Activated naive CD4-positive, alpha-beta T cell treated with anti-CD3 and anti-CD28 coated beads, Interleukin-2, amount 10 ng/mL, durations not matched to agents 7 days and 5 days (primary cell): Measurements from ENCODE around the gene CA12.
"Not testable (repeated sequence)": the region's sequence is repeated elsewhere in the genome, so short reads cannot be mapped to it uniquely, and the experiment has no call there.

ENCODE experiments used
- CTCF ChIA-PET: fragments of 350-600 bp; sonication (Branson Sonifier 250); formaldehyde crosslinking; loops from one replicate; lab custom pipeline; 2021; ENCODE audit warnings: antibody characterized with exemption; lab: Charles Lee
- DNase-seq: peaks from one replicate; pipeline ENCODE4 v3.0.0-alpha.2; 2020
- H3K27ac Mint-ChIP-seq: one replicate; pipeline ENCODE4 v1.8.0; 2021; ENCODE audit warnings: mild to moderate bottlenecking, moderate library complexity, mixed read lengths
- H3K27me3 Mint-ChIP-seq: one replicate; pipeline ENCODE4 v1.8.0; 2021; ENCODE audit warnings: mild to moderate bottlenecking, mixed read lengths
- H3K36me3 Mint-ChIP-seq: one replicate; pipeline ENCODE4 v1.8.0; 2021; ENCODE audit warnings: mixed read lengths
- H3K4me1 Mint-ChIP-seq: one replicate; pipeline ENCODE4 v1.8.0; 2021; ENCODE audit warnings: mixed read lengths
- H3K4me3 Mint-ChIP-seq: one replicate; pipeline ENCODE4 v1.8.0; 2021; ENCODE audit warnings: mild to moderate bottlenecking, moderate library complexity, mixed read lengths
- H3K9me3 Mint-ChIP-seq: one replicate; pipeline ENCODE4 v1.8.0; 2021; ENCODE audit warnings: mixed read lengths

The CA12 gene

DNA sequence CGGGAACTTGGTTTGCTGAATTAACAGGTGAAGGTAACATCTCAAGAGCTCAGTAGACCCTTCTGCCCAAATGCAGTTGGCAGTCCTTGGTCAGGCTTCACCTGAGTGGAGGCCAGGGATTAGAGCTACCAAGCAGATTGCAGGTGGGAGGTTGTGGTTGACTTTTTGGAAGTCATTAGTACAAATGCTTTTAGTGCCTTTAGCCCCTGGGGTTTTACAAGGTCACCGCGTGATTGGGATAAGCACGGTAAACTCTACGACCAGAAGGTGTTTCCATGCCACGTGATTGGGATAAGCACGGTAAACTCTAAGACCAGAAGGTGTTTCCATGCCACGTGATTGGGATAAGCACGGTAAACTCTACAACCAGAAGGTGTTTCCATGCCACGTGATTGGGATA is 61.2 kb downstream of the CA12 start:
- CTCF ChIA-PET, DNase-seq, H3K4me1 Mint-ChIP-seq, H3K9me3 Mint-ChIP-seq, H3K4me3 Mint-ChIP-seq, H3K27ac Mint-ChIP-seq, H3K36me3 Mint-ChIP-seq: not testable (repeated sequence)
- H3K27me3 Mint-ChIP-seq, result peaks cover 19% of the 10 kb centered on the region

DNA sequence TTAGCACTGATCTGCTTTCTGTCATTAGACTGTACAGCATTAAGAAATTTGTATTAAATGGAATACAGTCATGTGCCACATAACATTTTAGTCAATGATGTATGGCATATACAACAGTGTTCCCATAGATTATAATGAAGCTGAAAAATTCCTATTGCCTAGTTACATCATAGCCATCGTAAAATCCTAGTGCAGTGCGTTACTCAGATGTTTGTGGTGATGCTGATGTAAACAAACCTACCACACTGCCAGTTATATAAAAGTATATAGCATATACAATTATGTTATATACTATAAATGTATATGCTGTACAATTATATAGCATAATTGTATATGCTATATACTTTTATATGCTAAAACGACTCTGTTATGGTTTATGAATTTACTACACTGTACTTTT is 62.6 kb downstream of the CA12 start:
- Mint-ChIP-seq H3K27ac (no peak overlapping the region), H3K4me3 (no peak overlapping the region)

DNA sequence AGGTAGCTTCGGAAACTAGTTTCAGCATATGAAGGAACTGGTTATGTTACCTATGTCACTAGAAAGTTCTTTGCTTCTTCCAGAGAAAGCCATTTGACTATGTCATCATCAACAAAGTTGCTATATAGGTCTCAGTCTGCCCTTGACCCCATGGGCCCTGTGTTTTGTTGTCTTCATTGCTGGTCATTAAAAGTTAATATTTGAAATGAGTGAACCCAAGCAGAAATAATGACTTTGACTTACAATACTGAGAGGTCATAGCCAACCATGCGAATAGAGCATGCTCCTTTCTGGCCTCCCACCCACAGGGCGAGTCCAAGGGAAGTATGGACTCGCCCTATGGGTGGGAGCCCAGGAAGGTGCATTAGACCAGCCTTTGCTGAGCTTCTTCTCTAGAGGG is 63.3 kb downstream of the CA12 start:
- H3K4me1 Mint-ChIP-seq, result no peaks in the 10 kb centered on the region
- no peaks in the 10 kb centered on the region for H3K36me3 Mint-ChIP-seq
- H3K9me3 Mint-ChIP-seq, result no peaks in the 10 kb centered on the region
- H3K27ac Mint-ChIP-seq, result no peak overlapping the region
- CTCF ChIA-PET, result no interaction called here
- H3K4me3 Mint-ChIP-seq, result no peak overlapping the region
- peaks cover 20% of the 10 kb centered on the region for H3K27me3 Mint-ChIP-seq
- DNase-seq, result no peak

More for the DNA sequence above, 62.6 kb downstream of the CA12 start:
- Mint-ChIP-seq H3K36me3 (no peaks in the 10 kb centered on the region), H3K4me1 (no peaks in the 10 kb centered on the region), H3K9me3 (no peaks in the 10 kb centered on the region), H3K27me3 (peaks cover 20% of the 10 kb centered on the region)
- CTCF ChIA-PET, result no interaction called here
- no peak for DNase-seq

DNA sequence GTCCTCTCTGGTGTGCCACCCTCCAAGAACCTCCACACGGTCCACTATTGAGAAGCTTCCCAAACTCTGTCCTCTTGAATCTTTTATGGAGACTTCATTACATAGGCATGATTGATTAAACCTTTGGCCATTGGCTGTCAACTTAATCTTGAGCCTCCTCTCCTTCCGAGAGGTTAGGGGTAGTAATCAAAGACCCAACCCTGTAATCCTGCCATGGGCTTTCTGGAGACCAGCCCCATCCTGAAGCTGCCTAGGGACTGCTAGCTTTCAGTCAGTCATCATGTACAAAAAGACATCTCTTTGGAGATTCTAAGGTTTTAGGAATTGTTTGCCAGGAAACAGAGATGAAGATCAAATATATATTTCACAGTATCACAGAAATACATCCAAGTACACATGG is 67.2 kb downstream of the CA12 start:
- H3K9me3 Mint-ChIP-seq, result no peaks in the 10 kb centered on the region
- no peaks in the 10 kb centered on the region for H3K36me3 Mint-ChIP-seq
- CTCF ChIA-PET, result no interaction called here
- H3K4me3 Mint-ChIP-seq, result no peak overlapping the region
- DNase-seq, result no peak
- peaks cover 17% of the 10 kb centered on the region for H3K27me3 Mint-ChIP-seq
- no peaks in the 10 kb centered on the region for H3K4me1 Mint-ChIP-seq
- H3K27ac Mint-ChIP-seq, result no peak overlapping the region

DNA sequence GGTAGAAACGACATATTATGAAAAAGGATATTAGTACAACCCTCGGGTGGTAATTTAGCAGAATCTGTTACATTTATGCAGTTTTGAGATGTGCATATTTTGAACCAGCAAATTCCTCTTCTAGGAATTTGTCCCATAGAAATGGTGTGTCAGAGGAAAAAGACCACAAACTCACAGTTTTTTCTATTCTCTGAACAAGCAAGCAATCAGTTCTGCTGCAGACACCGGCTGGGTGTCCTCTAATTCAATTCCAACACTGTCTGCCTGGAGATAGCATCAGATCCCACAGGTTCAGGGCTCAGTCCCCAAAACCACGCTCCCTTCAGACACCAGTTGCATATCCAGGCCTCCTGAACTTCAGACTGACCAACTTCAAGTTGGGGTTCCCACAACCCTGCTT is 67.8 kb downstream of the CA12 start:
- Mint-ChIP-seq H3K36me3 (no peaks in the 10 kb centered on the region), H3K4me3 (no peak overlapping the region), H3K9me3 (no peaks in the 10 kb centered on the region), H3K27ac (no peak overlapping the region), H3K27me3 (peaks cover 17% of the 10 kb centered on the region), H3K4me1 (no peaks in the 10 kb centered on the region)
- no peak for DNase-seq
- CTCF ChIA-PET, result no interaction called here

DNA sequence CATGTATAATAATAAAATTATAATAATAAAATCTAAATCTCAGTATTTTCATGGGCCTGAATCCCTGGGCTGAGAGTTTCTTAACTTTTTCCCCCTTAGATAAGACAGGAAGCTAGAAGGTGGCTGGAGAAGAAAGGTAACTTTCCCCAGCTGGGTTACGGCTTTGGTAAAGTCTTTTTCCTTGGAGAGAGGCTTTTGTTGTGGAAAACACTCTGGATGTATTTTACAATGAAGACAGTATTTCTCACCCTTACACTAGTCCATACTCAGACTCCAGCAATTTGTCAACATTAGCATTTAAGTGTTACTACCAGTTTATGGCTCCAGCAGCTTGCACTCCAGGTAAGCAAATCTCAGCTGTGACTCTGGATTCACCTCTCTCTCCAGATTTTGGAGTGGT is 69.4 kb downstream of the CA12 start:
- Mint-ChIP-seq H3K4me3 (no peak overlapping the region), H3K36me3 (no peaks in the 10 kb centered on the region), H3K27ac (no peak overlapping the region), H3K9me3 (no peaks in the 10 kb centered on the region), H3K4me1 (no peaks in the 10 kb centered on the region), H3K27me3 (peaks cover 9% of the 10 kb centered on the region)
- CTCF ChIA-PET, result no interaction called here
- DNase-seq, result no peak

DNA sequence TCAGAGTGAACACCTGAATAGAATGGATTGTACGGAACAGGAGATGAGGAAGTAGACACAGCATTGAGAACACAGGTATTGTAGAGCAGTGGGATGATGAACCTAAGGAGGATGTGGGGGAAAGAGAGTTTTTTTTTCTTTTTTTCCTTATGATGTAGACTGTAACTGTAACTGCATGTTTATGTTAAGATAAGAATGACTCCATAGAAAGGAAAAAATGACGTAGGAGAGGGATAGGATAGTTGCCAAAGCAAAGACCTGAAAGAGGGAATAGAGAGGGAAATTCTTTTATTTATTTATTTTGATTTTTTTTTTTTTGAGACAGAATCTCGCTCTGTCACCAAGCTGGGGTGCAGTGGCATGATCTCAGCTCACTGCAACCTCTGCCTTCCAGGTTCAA is 71.0 kb downstream of the CA12 start:
- Mint-ChIP-seq H3K27me3 (peaks cover 7% of the 10 kb centered on the region), H3K4me1 (no peaks in the 10 kb centered on the region), H3K27ac (no peak overlapping the region), H3K36me3 (peaks cover 2% of the 10 kb centered on the region), H3K4me3 (no peak overlapping the region), H3K9me3 (no peaks in the 10 kb centered on the region)
- no peak for DNase-seq
- CTCF ChIA-PET, result no interaction called here

DNA sequence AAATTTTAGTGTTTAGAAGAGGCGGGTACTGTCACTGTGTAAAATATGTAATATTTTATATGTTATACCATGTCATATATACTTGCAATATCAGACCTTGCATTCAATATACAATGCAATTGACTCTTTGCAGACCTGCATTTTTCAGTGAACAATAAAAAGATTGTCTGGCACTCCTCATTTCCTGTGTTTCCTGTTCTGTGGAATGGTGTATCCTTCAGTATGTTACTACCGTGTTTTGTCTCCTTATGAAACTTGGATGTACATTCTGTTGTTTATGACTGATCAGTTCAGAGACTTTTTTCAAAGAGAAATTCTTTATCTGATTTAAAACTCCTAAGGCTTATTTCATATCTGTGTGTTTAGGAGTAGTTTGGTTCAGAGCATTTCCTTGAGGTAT is 72.7 kb downstream of the CA12 start:
- Mint-ChIP-seq H3K27ac (no peak overlapping the region), H3K27me3 (peaks cover 1% of the 10 kb centered on the region), H3K36me3 (peaks cover 2% of the 10 kb centered on the region), H3K9me3 (no peaks in the 10 kb centered on the region), H3K4me3 (no peak overlapping the region), H3K4me1 (no peaks in the 10 kb centered on the region)
- DNase-seq, result no peak
- CTCF ChIA-PET, result no interaction called here

DNA sequence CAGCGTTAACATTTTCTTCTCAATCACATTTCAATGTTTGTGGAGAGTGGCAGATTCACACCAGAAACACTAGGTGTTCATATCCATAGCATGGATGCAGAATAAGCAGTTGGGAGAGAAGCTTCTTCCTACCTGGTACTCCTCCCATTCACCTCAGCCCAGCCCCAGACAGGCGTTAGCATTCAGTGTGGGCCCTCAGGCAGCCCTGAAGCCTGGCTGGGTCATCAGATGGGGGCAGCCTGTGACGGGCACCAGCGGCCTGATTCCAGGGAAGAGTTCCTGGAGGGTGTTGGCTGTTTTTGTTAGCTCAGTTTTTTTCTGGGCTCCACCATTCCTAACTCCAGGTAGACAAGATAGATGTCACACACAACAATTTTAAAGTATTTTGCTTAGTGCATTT is 73.2 kb downstream of the CA12 start:
- Mint-ChIP-seq H3K36me3 (peaks cover 2% of the 10 kb centered on the region), H3K4me1 (no peaks in the 10 kb centered on the region), H3K4me3 (no peak overlapping the region), H3K27ac (no peak overlapping the region), H3K9me3 (no peaks in the 10 kb centered on the region), H3K27me3 (no peaks in the 10 kb centered on the region)
- DNase-seq, result no peak
- CTCF ChIA-PET, result interaction anchor here (1.1 kb wide), 1 partner anchor 127 kb away, joined by 3 read pairs; no protein-coding TSS in a partner anchor

DNA sequence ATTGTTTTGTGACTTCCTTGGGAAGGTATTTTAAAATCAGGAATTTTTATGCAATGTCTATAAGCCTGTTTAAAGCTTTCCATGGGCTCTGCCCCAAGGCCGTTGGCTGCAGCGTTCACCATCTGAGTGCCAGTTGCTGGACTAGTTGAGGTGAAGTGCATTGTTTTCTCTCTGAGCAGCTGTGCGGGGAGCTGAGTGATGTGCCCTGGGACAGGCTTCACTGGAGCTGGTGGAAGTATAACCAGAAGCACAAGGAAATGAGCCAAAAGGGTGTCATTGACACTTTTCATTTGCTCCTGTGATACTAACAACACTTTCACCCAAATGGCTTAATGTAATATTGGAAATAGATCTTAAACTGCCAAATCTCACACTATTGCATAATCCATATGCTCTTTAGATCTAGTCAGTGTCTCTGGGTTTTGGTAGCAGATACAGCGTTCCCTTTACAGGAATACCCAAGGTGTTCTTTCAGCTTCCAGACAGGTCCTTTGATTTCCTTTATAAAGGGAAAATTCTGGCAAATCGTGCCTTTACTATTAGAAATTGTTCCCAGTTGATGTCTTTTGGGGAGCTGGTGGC is 75.1 kb downstream of the CA12 start:
- Mint-ChIP-seq H3K4me3 (no peak overlapping the region), H3K4me1 (no peaks in the 10 kb centered on the region), H3K27me3 (no peaks in the 10 kb centered on the region), H3K36me3 (peaks cover 4% of the 10 kb centered on the region), H3K27ac (no peak overlapping the region), H3K9me3 (no peaks in the 10 kb centered on the region)
- CTCF ChIA-PET, result no interaction called here
- no peak for DNase-seq

DNA sequence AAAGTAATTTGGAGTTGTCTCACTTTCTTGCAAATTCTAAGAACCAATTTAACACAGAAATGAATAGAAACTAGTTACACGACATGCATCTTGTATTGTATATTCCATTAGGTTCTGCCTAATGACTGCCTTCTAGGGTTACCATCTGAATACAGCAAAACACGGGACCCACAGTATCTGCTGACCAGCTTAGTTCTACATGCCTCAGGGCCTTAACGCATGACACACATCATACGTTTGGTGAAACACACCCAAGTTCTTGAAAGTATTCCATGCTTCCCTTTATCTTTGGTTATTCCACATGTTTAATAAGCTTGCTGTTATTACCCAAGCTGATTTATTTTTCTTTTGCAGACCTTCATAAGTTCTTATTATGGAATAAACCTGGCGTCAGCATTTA is 76.4 kb downstream of the CA12 start:
- CTCF ChIA-PET, result no interaction called here
- no peaks in the 10 kb centered on the region for H3K9me3 Mint-ChIP-seq

DNA sequence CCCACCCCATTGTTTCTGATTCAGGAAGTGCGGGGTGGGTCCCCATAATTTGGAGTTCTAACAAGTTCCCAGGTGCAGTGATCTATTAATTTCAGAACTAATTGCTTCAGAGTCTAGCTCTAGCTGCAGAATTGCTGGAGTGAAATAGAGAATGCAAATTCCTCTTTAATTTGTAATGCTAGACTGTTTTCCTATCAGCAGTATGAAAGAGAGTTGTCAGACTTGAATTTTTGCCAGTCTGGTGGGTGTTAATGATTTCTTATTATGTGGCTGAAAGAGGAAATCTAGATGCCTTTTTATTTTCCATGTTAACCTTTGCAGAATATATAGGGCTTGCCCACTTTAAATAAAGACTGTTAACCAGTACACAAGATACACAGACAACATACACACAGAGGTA is 80.6 kb downstream of the CA12 start:
- Mint-ChIP-seq H3K4me1 (peaks cover 3% of the 10 kb centered on the region), H3K27ac (no peak overlapping the region), H3K9me3 (no peaks in the 10 kb centered on the region), H3K27me3 (no peaks in the 10 kb centered on the region), H3K36me3 (peaks cover 7% of the 10 kb centered on the region), H3K4me3 (no peak overlapping the region)
- CTCF ChIA-PET, result no interaction called here
- no peak for DNase-seq

More for the DNA sequence above, 76.4 kb downstream of the CA12 start:
- DNase-seq, result no peak
- Mint-ChIP-seq H3K4me1 (no peaks in the 10 kb centered on the region), H3K36me3 (peaks cover 4% of the 10 kb centered on the region), H3K4me3 (no peak overlapping the region), H3K27me3 (no peaks in the 10 kb centered on the region), H3K27ac (no peak overlapping the region)

DNA sequence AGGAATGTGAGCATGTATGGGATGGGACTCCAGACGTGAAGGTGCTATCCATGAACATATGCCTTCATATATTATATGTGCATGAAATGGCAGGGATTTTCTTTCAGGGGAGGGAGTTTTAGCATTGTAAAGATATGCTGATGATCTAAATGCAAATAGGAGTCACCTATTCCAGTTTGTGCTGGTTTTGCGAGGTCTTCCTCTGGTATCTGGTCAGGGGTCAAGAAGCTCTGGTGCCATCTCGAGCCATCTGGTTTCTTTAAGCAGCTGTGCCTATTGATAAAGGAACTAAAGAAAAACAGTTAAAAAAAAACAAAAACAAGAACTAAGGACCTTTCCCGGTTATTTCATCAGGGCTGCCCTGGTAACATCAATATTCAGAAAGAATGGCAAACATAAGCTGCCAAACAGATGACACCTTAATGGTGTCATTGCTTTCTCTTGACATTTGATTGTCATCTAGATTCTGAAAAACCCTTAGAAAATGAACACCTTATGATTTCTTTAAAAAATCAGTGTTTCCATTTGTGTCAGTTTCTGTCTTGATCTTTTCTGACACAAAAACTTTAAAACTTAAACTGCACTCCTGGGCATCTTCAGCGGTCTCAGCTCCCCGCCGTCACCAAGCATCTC is 81.6 kb downstream of the CA12 start:
- H3K4me1 Mint-ChIP-seq, result peaks cover 7% of the 10 kb centered on the region
- H3K36me3 Mint-ChIP-seq, result peaks cover 6% of the 10 kb centered on the region
- CTCF ChIA-PET, result no interaction called here
- H3K9me3 Mint-ChIP-seq, result no peaks in the 10 kb centered on the region
- no peak overlapping the region for H3K4me3 Mint-ChIP-seq
- no peaks in the 10 kb centered on the region for H3K27me3 Mint-ChIP-seq
- no peak for DNase-seq
- H3K27ac Mint-ChIP-seq, result no peak overlapping the region

DNA sequence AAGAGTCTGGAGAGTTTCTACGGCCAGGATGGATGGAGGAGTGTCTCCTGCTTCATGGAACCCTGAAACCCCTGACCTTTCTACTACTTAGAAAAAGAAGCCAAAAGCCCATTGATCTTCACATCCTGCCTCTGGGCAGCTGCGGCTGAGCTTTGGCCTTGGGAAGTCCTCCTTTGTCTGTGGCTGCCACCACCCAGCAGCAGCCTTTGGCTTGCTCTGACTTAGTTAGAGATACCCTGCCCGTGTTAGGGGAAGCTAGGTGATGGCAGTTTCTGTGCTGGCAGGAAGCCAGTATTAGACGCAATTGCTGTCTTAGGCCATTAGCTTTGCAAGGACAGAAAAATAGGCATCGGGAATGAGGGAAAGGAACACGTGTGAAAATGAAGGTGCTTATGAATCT is 85.5 kb downstream of the CA12 start:
- no peak overlapping the region for H3K27ac Mint-ChIP-seq

DNA sequence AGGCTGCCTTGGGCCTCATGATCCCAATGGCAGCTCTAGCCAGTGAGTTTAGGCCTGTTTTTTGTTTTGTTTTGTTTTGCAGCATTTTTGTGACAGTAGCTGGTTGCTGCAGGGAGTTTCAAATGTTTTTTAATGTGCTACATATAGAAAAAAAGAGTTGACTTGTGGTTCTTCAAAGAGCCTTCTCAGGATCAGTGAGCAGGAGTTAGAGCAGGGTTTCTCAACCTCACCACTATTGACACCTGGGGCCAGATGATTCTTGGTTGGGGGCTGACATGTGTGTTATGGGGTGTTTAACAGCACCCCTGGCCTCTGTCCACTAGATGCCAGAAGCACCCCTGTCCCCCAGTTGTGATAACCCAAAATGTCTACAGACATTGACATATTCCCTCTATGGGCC is 86.3 kb downstream of the CA12 start:
- Mint-ChIP-seq H3K4me1 (peaks cover 7% of the 10 kb centered on the region), H3K27me3 (no peaks in the 10 kb centered on the region), H3K36me3 (peaks cover 8% of the 10 kb centered on the region), H3K27ac (no peak overlapping the region), H3K9me3 (no peaks in the 10 kb centered on the region), H3K4me3 (no peak overlapping the region)
- DNase-seq, result no peak
- CTCF ChIA-PET, result interaction anchor here (1.3 kb wide), 1 partner anchor 171 kb away, joined by 3 read pairs; no protein-coding TSS in a partner anchor

More for the DNA sequence above, 85.5 kb downstream of the CA12 start:
- no peak overlapping the region for H3K4me3 Mint-ChIP-seq
- CTCF ChIA-PET, result interaction anchor here (1.3 kb wide), 1 partner anchor 170 kb away, joined by 3 read pairs; no protein-coding TSS in a partner anchor
- no peaks in the 10 kb centered on the region for H3K27me3 Mint-ChIP-seq
- peaks cover 8% of the 10 kb centered on the region for H3K36me3 Mint-ChIP-seq
- H3K9me3 Mint-ChIP-seq, result no peaks in the 10 kb centered on the region
- H3K4me1 Mint-ChIP-seq, result peaks cover 7% of the 10 kb centered on the region
- no peak for DNase-seq
